ENCODE data around the gene OGA.
"Not testable (repeated sequence)": the region's sequence is repeated elsewhere in the genome, so short reads cannot be mapped to it uniquely, and the experiment has no call there.

The OGA gene

GRCh38 chr10:101803511-101803910 lies 14.7 kb downstream of the OGA start:
- no peak overlapping the region for H3K4me3 Mint-ChIP-seq
- H3K27ac Mint-ChIP-seq: no peak overlapping the region
- no peaks in the 10 kb centered on the region for H3K9me3 Mint-ChIP-seq
- intact Hi-C loops (cut with micrococcal nuclease): no loop called here
- H3K27me3 Mint-ChIP-seq: no peaks in the 10 kb centered on the region
- peaks cover 11% of the 10 kb centered on the region for H3K4me1 Mint-ChIP-seq (ENCODE audit: low read depth)
- H3K36me3 Mint-ChIP-seq (ENCODE audit: low read depth): peaks cover 92% of the 10 kb centered on the region

- Mint-ChIP-seq H3K4me3 (no peak overlapping the region), H3K27me3 (no peaks in the 10 kb centered on the region), H3K9me3 (no peaks in the 10 kb centered on the region), H3K36me3 (ENCODE audit: low read depth) (peaks cover 96% of the 10 kb centered on the region), H3K4me1 (ENCODE audit: low read depth) (peaks cover 6% of the 10 kb centered on the region), H3K27ac (no peak overlapping the region)
- intact Hi-C loops (cut with micrococcal nuclease): no loop called here
Measured at GRCh38 chr10:101797403-101798059, 20.7 kb downstream of the OGA start.

- Mint-ChIP-seq H3K9me3 (no peaks in the 10 kb centered on the region), H3K36me3 (ENCODE audit: low read depth) (peaks cover 93% of the 10 kb centered on the region), H3K27ac (no peak overlapping the region), H3K4me1 (ENCODE audit: low read depth) (no peaks in the 10 kb centered on the region), H3K4me3 (no peak overlapping the region), H3K27me3 (no peaks in the 10 kb centered on the region)
- intact Hi-C loops (cut with micrococcal nuclease): no loop called here
Measured at GRCh38 chr10:101793526-101793925, 24.7 kb downstream of the OGA start.

GRCh38 chr10:101789686-101790085 lies 28.6 kb downstream of the OGA start:
- Mint-ChIP-seq H3K36me3 (ENCODE audit: low read depth) (peaks cover 97% of the 10 kb centered on the region), H3K27me3 (no peaks in the 10 kb centered on the region), H3K4me3 (no peak overlapping the region), H3K27ac (no peak overlapping the region), H3K4me1 (ENCODE audit: low read depth) (peaks cover 4% of the 10 kb centered on the region), H3K9me3 (no peaks in the 10 kb centered on the region)
- intact Hi-C loops (cut with micrococcal nuclease): no loop called here

GRCh38 chr10:101789231-101789630 lies 29.0 kb downstream of the OGA start:
- H3K27me3 Mint-ChIP-seq; H3K27ac Mint-ChIP-seq; intact Hi-C loops (cut with micrococcal nuclease); H3K9me3 Mint-ChIP-seq; H3K4me1 Mint-ChIP-seq (ENCODE audit: low read depth); H3K4me3 Mint-ChIP-seq: not testable (repeated sequence)
- peaks cover 97% of the 10 kb centered on the region for H3K36me3 Mint-ChIP-seq (ENCODE audit: low read depth)

- peaks cover 37% of the 10 kb centered on the region for H3K4me1 Mint-ChIP-seq (ENCODE audit: low read depth)
- peaks cover 4% of the 10 kb centered on the region for H3K27me3 Mint-ChIP-seq
- peaks cover 74% of the 10 kb centered on the region for H3K36me3 Mint-ChIP-seq (ENCODE audit: low read depth)
- H3K9me3 Mint-ChIP-seq: no peaks in the 10 kb centered on the region
- intact Hi-C loops (cut with micrococcal nuclease): no loop called here
- no peak overlapping the region for H3K4me3 Mint-ChIP-seq
- no peak overlapping the region for H3K27ac Mint-ChIP-seq
Measured at GRCh38 chr10:101785801-101786200, 32.4 kb downstream of the OGA start.

- Mint-ChIP-seq H3K27ac (peak overlapping the region; percentile 91), H3K4me1 (ENCODE audit: low read depth) (peaks cover 47% of the 10 kb centered on the region), H3K27me3 (peaks cover 9% of the 10 kb centered on the region), H3K4me3 (no peak overlapping the region), H3K9me3 (no peaks in the 10 kb centered on the region), H3K36me3 (ENCODE audit: low read depth) (peaks cover 65% of the 10 kb centered on the region)
- intact Hi-C loops (cut with micrococcal nuclease): loop anchor here (5.0 kb wide), 2 partner anchors 33 to 572 kb away; partner anchors contain the start of gene OGA
Measured at GRCh38 chr10:101784558-101784957, 33.7 kb downstream of the OGA start.

GRCh38 chr10:101783736-101784118 lies 34.5 kb downstream of the OGA start:
- peak overlapping the region; percentile 100 for H3K4me3 Mint-ChIP-seq
- intact Hi-C loops (cut with micrococcal nuclease): loop anchor here (5.0 kb wide), 2 partner anchors 34 to 571 kb away; partner anchors contain the start of gene OGA
- peaks cover 56% of the 10 kb centered on the region for H3K4me1 Mint-ChIP-seq (ENCODE audit: low read depth)
- peaks cover 56% of the 10 kb centered on the region for H3K36me3 Mint-ChIP-seq (ENCODE audit: low read depth)
- H3K9me3 Mint-ChIP-seq: no peaks in the 10 kb centered on the region
- peaks cover 17% of the 10 kb centered on the region for H3K27me3 Mint-ChIP-seq
- peak overlapping the region; percentile 91 for H3K27ac Mint-ChIP-seq

GRCh38 chr10:101782811-101783735 lies 35.2 kb downstream of the OGA start, which contains the start of gene NPM3:
Gene NPM3 (minus strand): TSS chr10:101783446. CDS start chr10:101783390, 56 bp downstream.
- peaks cover 58% of the 10 kb centered on the region for H3K4me1 Mint-ChIP-seq (ENCODE audit: low read depth)
- peak within 1 kb of the TSS; percentile 100 for H3K4me3 Mint-ChIP-seq
- H3K36me3 Mint-ChIP-seq (ENCODE audit: low read depth): peaks cover 50% of the 10 kb centered on the region
- intact Hi-C loops (cut with micrococcal nuclease): loop anchor here (5.0 kb wide), 2 partner anchors 34 to 571 kb away; partner anchors contain the start of gene OGA
- peak within 1 kb of the TSS; percentile 91 for H3K27ac Mint-ChIP-seq
- peaks cover 24% of the 10 kb centered on the region for H3K27me3 Mint-ChIP-seq
- H3K9me3 Mint-ChIP-seq: no peaks in the 10 kb centered on the region

- intact Hi-C loops (cut with micrococcal nuclease): loop anchor here (2.0 to 5.0 kb wide), 3 partner anchors 35 to 570 kb away; partner anchors contain the start of gene OGA
- Mint-ChIP-seq H3K9me3 (no peaks in the 10 kb centered on the region), H3K27me3 (peaks cover 33% of the 10 kb centered on the region), H3K4me3 (peak overlapping the region; percentile 100), H3K27ac (peak overlapping the region; percentile 91), H3K4me1 (ENCODE audit: low read depth) (peaks cover 58% of the 10 kb centered on the region), H3K36me3 (ENCODE audit: low read depth) (peaks cover 41% of the 10 kb centered on the region)
Measured at GRCh38 chr10:101781984-101782810, 36.0 kb downstream of the OGA start.

GRCh38 chr10:101781655-101781983 lies 36.6 kb downstream of the OGA start:
- no peaks in the 10 kb centered on the region for H3K9me3 Mint-ChIP-seq
- peaks cover 38% of the 10 kb centered on the region for H3K27me3 Mint-ChIP-seq
- H3K4me3 Mint-ChIP-seq: peak overlapping the region; percentile 14
- peaks cover 58% of the 10 kb centered on the region for H3K4me1 Mint-ChIP-seq (ENCODE audit: low read depth)
- intact Hi-C loops (cut with micrococcal nuclease): loop anchor here (2.0 to 5.0 kb wide), 3 partner anchors 36 to 569 kb away; partner anchors contain the start of gene OGA
- no peak overlapping the region for H3K27ac Mint-ChIP-seq
- peaks cover 35% of the 10 kb centered on the region for H3K36me3 Mint-ChIP-seq (ENCODE audit: low read depth)

- Mint-ChIP-seq H3K36me3 (ENCODE audit: low read depth) (peaks cover 30% of the 10 kb centered on the region), H3K9me3 (no peaks in the 10 kb centered on the region), H3K27ac (no peak overlapping the region), H3K27me3 (peaks cover 41% of the 10 kb centered on the region), H3K4me1 (ENCODE audit: low read depth) (peaks cover 58% of the 10 kb centered on the region), H3K4me3 (no peak overlapping the region)
- intact Hi-C loops (cut with micrococcal nuclease): loop anchor here (2.0 to 5.0 kb wide), 3 partner anchors 36 to 569 kb away; partner anchors contain the start of gene OGA
Measured at GRCh38 chr10:101780818-101781654, 37.2 kb downstream of the OGA start.
